Activated naive CD8-positive, alpha-beta T cell treated with anti-CD3 and anti-CD28 coated beads for 36 hours (primary cell): ENCODE data around the gene KIF4A. TPM values are rescaled to one million over a fixed set of nuclear protein-coding genes. Genes with fewer than 3 reads are reported as not detected.

Source experiments
- DNase-seq: peaks from one replicate; pipeline ENCODE4 v3.0.0; 2021
- H3K27ac Mint-ChIP-seq: one replicate; pipeline ENCODE4 v1.8.0; 2022; ENCODE audit warnings: mild to moderate bottlenecking, moderate library complexity, mixed read lengths
- H3K27me3 Mint-ChIP-seq: one replicate; pipeline ENCODE4 v1.8.0; 2022; ENCODE audit warnings: mild to moderate bottlenecking, mixed read lengths
- H3K36me3 Mint-ChIP-seq: one replicate; pipeline ENCODE4 v1.8.0; 2021; ENCODE audit warnings: mild to moderate bottlenecking, mixed read lengths
- H3K4me1 Mint-ChIP-seq: one replicate; pipeline ENCODE4 v1.8.0; 2021; ENCODE audit warnings: mixed read lengths
- H3K4me3 Mint-ChIP-seq: one replicate; pipeline ENCODE4 v1.8.0; 2022; ENCODE audit warnings: mild to moderate bottlenecking, moderate library complexity, mixed read lengths
- H3K9me3 Mint-ChIP-seq: one replicate; pipeline ENCODE4 v1.8.0; 2022; ENCODE audit warnings: mixed read lengths
- total RNA-seq, 2 experiments: library from RNA; stranded (reverse); gene quantifications; one replicate each; pipeline ENCODE4 v1.2.3, GENCODE V29; 2021

Gene KIF4A
- total RNA-seq, 2 experiments from 2014 or later = 22.4 to 23.9 TPM

DNA sequence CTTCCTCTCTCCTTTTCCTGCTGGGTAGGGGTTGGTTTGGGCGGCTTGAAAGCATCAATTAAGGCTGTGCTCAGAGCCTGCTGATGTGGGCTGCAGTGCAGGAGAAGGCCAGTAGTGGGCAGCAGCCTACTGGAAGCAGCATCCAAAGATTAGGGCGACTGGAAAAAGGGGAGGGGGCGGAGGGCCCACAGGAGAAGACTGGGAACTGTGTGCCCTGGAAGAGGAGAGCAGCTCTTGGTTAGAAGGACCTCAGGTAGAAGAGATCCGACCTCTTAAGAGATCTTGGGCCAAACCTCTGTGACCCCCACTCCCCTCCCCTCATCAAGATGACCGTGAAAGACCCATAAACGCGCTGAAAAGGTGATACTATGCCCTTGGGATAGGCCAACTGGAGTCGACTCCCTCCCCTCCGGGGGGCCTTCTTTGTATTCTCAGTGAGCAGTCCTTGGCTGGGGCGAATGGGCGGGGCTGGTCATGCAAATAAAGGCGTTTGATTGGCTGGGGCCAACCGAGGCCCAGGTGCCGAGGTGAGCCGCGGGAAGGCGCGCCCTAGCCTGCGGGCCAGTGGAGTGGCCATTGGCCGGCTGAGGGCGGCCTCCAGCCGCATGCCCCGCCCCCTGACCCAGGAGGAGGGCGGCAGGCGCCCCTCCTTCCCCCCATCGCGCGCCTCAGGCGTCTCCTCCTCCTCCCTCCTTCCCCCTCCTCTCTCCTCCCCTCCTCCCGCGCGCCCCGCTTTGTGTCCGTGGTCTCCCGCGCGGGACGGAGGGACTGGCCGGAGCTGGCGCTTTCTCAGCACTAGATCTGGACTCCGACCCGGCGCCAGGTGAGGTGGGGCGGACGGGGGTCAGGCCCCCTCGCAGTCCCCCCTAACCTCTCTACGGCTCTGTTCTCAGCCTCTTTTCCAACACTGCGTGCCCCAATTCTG lies 164.8 kb downstream of the KIF4A start:
- H3K4me3 Mint-ChIP-seq = peak overlapping the region; percentile 87
- peaks cover 33% of the 10 kb centered on the region for H3K4me1 Mint-ChIP-seq
- H3K9me3 Mint-ChIP-seq = no peaks in the 10 kb centered on the region
- H3K27ac Mint-ChIP-seq = peak overlapping the region; percentile 91
- H3K36me3 Mint-ChIP-seq = peaks cover 10% of the 10 kb centered on the region
- no peaks in the 10 kb centered on the region for H3K27me3 Mint-ChIP-seq
- peak; percentile 74 for DNase-seq

DNA sequence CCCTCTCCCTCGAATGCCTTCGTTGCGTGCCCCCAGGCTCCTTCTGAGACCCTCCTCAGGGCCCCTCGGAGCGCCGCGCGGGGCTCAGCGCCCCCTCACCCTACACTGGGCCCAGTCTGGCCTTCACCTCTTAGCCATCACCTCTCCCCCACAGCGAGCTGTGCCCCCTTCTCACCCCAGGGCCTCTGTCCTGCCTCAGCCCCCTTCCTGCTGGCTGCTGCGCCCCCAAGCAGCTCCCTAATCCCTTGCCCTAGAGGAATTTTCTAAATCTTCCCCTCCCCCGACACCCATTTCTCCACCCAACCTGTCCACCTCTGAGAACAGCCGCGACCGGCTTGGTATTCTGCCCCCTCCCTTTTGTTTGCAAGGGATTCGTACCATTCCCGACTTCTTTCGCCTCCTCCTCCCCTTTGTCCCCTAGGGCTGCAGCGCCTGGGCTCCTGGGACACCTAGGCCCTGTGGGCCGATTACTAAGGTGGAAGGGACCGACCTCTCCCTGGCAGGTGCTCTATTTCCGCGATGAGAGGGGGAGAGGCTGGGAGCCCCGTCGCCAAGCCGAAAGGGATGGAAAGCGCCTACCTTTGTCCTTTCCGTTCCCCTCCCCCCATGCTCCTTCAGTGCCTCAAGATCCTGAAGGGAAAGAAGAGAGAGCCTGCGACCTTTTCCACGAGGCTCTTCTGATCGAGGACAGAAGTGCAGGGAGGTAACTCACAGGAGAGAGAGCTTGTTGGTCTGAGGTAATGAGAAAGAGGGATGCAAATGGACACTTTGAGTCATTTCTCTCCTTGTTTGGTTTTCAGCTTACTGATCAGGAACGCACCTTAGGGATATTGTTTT lies 165.7 kb downstream of the KIF4A start:
- peak overlapping the region; percentile 87 for H3K4me3 Mint-ChIP-seq

GRCh38 chrX:70456256-70456655 lies 166.4 kb downstream of the KIF4A start:
- Mint-ChIP-seq H3K27ac (peak overlapping the region; percentile 91), H3K4me3 (peak overlapping the region; percentile 87), H3K36me3 (peaks cover 17% of the 10 kb centered on the region), H3K27me3 (no peaks in the 10 kb centered on the region), H3K9me3 (no peaks in the 10 kb centered on the region), H3K4me1 (peaks cover 33% of the 10 kb centered on the region)
- no peak for DNase-seq

More for the DNA sequence above, 165.7 kb downstream of the KIF4A start:
- H3K9me3 Mint-ChIP-seq = no peaks in the 10 kb centered on the region
- peaks cover 12% of the 10 kb centered on the region for H3K36me3 Mint-ChIP-seq
- H3K27ac Mint-ChIP-seq = peak overlapping the region; percentile 91
- no peaks in the 10 kb centered on the region for H3K27me3 Mint-ChIP-seq
- H3K4me1 Mint-ChIP-seq = peaks cover 33% of the 10 kb centered on the region
- no peak for DNase-seq

- no peaks in the 10 kb centered on the region for H3K9me3 Mint-ChIP-seq
- no peak overlapping the region for H3K27ac Mint-ChIP-seq
- H3K36me3 Mint-ChIP-seq = peaks cover 15% of the 10 kb centered on the region
- DNase-seq = no peak
- H3K4me1 Mint-ChIP-seq = peaks cover 7% of the 10 kb centered on the region
- no peaks in the 10 kb centered on the region for H3K27me3 Mint-ChIP-seq
- no peak overlapping the region for H3K4me3 Mint-ChIP-seq
Observed at GRCh38 chrX:70461026-70461425, 171.1 kb downstream of the KIF4A start.

DNA sequence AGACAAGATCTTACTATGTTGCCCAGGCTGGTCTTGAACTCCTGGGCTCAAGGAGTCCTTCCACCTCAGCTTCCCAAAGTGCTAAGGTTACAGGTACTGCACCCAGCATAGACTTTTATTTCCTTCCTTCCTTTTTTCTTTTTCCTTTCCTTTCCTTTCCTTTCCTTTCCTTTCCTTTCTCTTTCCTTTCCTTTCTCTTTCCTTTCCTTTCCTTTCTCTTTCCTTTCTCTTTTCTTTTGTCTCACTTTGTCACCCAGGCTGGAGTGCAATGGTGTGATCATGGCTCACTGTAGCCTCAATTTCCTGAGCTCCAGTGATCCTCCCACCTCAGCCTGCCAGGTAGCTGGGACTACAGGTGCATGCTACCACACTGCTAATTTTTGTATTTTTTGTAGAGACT lies 174.1 kb downstream of the KIF4A start:
- Mint-ChIP-seq H3K36me3 (peaks cover 14% of the 10 kb centered on the region), H3K27ac (no peak overlapping the region), H3K27me3 (no peaks in the 10 kb centered on the region), H3K4me3 (no peak overlapping the region), H3K9me3 (no peaks in the 10 kb centered on the region), H3K4me1 (no peaks in the 10 kb centered on the region)
- DNase-seq = no peak

DNA sequence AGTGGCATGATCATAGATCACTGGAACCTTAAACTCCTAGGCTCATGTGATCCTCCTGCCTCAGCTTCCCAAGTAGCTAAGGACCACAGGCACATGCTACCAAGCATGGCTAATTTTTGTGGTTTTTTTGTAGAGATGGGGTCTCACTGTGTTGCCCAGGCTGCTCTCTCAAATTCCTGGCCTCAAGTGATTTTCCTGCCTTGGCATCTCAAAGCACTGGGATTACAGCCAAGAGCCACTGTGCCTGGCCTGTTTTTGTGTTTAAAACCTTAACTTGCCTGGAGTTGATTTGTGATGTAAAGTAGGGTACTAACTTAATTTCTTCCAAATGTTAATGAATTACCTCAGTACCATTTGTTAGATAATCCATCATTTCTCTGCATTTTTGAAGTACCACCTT lies 177.1 kb downstream of the KIF4A start:
- Mint-ChIP-seq H3K27ac (no peak overlapping the region), H3K36me3 (peaks cover 9% of the 10 kb centered on the region), H3K4me1 (peaks cover 6% of the 10 kb centered on the region), H3K4me3 (no peak overlapping the region), H3K9me3 (no peaks in the 10 kb centered on the region), H3K27me3 (no peaks in the 10 kb centered on the region)
- no peak for DNase-seq

GRCh38 chrX:70468709-70469108 lies 178.8 kb downstream of the KIF4A start:
- Mint-ChIP-seq H3K36me3 (peaks cover 9% of the 10 kb centered on the region), H3K4me1 (peaks cover 6% of the 10 kb centered on the region), H3K27ac (no peak overlapping the region), H3K4me3 (no peak overlapping the region), H3K9me3 (no peaks in the 10 kb centered on the region), H3K27me3 (no peaks in the 10 kb centered on the region)
- DNase-seq = no peak

Other genes with a start within 250 kb of the KIF4A start
- not detected for gene AWAT2, start 240.2 kb upstream of the KIF4A start, total RNA-seq
- not detected for gene OTUD6A, start 227.6 kb upstream of the KIF4A start, total RNA-seq
- 10 to 100 TPM; 36.0 to 37.2 TPM for gene IGBP1, start 156.7 kb upstream of the KIF4A start, total RNA-seq
- not detected for gene DGAT2L6, start 112.6 kb upstream of the KIF4A start, total RNA-seq
- gene AWAT1, start 55.4 kb upstream of the KIF4A start, total RNA-seq = not detected
- under 1 TPM in 1 of 2 experiments, not detected in 1; 0.12 TPM for gene P2RY4, start 29.9 kb upstream of the KIF4A start, total RNA-seq
- gene ARR3, start 21.8 kb upstream of the KIF4A start, total RNA-seq = not detected
- gene RAB41, start 7.9 kb upstream of the KIF4A start, total RNA-seq = not detected
- gene PDZD11, start 177 bp upstream of the KIF4A start, total RNA-seq = 10 to 100 TPM; 24.0 to 27.0 TPM
- not detected for gene GDPD2, start 133.2 kb downstream of the KIF4A start, total RNA-seq
- gene DLG3, start 154.7 kb downstream of the KIF4A start, total RNA-seq = 10 to 100 TPM; 22.8 to 25.8 TPM